ENCODE results near the gene GAS7. TPM values are rescaled to one million over a fixed set of nuclear protein-coding genes. Genes with fewer than 3 reads are reported as not detected.
A peak's percentile ranks its signal among the peaks of the same experiment; 100 is the strongest.

GAS7 gene
- total RNA-seq, 1 donor from 2014 or later, result 2.9 TPM

DNA sequence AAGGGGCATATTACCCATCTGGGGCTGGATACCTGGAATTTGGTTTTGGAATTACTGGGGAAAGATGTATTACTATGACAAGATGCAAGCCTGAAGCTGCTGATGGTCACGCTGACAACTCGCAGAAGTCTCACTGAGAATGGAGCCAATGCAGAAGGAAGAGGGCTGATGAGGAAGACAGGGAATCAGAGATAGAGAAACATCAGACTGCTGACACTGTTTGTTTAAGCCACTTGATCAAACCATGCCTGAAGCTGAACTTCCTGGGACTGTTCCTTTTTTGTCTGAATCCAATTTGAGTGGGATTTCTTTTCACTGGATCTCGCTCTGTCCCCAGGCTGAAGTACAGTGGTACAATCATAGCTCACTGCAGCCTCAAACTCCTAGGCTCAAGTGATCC, 133.9 kb downstream of the GAS7 start:
- Histone ChIP-seq H3K9me3 (ENCODE audit: low read depth) (no peaks in the 10 kb centered on the region), H3K9ac (no peak overlapping the region), H3K36me3 (no peaks in the 10 kb centered on the region), H3K4me2 (no peak overlapping the region), H4K20me1 (ENCODE audit: low read depth) (no peaks in the 10 kb centered on the region), H3K27me3 (no peaks in the 10 kb centered on the region), H2AFZ (replicated peaks) (no peak overlapping the region), H3F3A (ENCODE audit: low read depth) (no peaks in the 10 kb centered on the region), H3K4me1 (peaks cover 10% of the 10 kb centered on the region), H3K4me3 (no peak overlapping the region), H3K79me2 (ENCODE audit: low read depth) (no peaks in the 10 kb centered on the region), H3K27ac (no peak overlapping the region)
- Mint-ChIP-seq H3K4me1 (peaks cover 33% of the 10 kb centered on the region), H3K9me3 (peaks cover 12% of the 10 kb centered on the region), H3K36me3 (peaks cover 2% of the 10 kb centered on the region), H3K27ac (no peak overlapping the region), H3K27me3 (ENCODE audit: insufficient read depth, low read depth) (peaks cover 6% of the 10 kb centered on the region), H3K4me3 (no peak overlapping the region)
- TF ChIP-seq EZH2 (IDR thresholded peaks at IDR 0.05), result no peak
- TF ChIP-seq, protein P1, sequence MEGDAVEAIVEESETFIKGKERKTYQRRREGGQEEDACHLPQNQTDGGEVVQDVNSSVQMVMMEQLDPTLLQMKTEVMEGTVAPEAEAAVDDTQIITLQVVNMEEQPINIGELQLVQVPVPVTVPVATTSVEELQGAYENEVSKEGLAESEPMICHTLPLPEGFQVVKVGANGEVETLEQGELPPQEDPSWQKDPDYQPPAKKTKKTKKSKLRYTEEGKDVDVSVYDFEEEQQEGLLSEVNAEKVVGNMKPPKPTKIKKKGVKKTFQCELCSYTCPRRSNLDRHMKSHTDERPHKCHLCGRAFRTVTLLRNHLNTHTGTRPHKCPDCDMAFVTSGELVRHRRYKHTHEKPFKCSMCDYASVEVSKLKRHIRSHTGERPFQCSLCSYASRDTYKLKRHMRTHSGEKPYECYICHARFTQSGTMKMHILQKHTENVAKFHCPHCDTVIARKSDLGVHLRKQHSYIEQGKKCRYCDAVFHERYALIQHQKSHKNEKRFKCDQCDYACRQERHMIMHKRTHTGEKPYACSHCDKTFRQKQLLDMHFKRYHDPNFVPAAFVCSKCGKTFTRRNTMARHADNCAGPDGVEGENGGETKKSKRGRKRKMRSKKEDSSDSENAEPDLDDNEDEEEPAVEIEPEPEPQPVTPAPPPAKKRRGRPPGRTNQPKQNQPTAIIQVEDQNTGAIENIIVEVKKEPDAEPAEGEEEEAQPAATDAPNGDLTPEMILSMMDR (IDR thresholded peaks at IDR 0.05), result no peak
- TF ChIP-seq EZH2phosphoT487 (IDR thresholded peaks at IDR 0.05), result no peak
- DNase-seq (ENCODE audit: low spot score), result no peak

DNA sequence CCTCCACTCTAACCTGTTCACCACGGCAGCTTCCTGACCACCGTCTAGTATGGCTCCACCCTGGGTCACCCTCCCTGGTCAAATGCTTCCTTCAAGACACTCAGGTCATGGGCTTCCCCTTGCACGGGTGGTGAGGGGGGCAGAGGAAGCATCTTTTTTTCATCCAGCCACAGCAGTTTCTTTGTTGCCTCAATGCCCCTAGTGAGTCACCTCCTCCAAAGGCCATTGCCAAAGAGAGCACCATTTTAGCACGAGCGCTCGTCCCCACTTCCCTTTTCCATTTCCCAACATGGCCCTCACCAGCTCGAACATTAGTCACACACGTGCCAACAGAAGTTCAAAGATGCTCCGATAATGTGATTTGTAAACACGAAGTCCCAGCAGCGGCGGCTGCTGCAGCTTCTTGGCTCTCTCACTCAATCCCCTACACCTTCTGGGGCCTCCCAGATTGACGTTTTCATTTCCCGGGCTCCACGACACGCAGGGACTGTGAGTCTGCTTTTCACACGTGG, 134.6 kb downstream of the GAS7 start:
- H3K9ac ChIP-seq, result no peak overlapping the region
- peak overlapping the region; percentile 13 for H3K27ac Mint-ChIP-seq
- H3K36me3 Mint-ChIP-seq, result peaks cover 2% of the 10 kb centered on the region
- no peaks in the 10 kb centered on the region for H3K36me3 ChIP-seq
- H3K9me3 ChIP-seq (ENCODE audit: low read depth), result no peaks in the 10 kb centered on the region
- TF ChIP-seq EZH2 (IDR thresholded peaks at IDR 0.05) (no peak), EZH2phosphoT487 (IDR thresholded peaks at IDR 0.05) (no peak)
- TF ChIP-seq, protein P1 (IDR thresholded peaks at IDR 0.05), result no peak
- no peak overlapping the region for H3K4me3 Mint-ChIP-seq
- no peak for DNase-seq (ENCODE audit: low spot score)
- H3K27me3 ChIP-seq, result no peaks in the 10 kb centered on the region
- H4K20me1 ChIP-seq (ENCODE audit: low read depth), result no peaks in the 10 kb centered on the region
- no peak overlapping the region for H3K4me3 ChIP-seq
- H3F3A ChIP-seq (ENCODE audit: low read depth), result no peaks in the 10 kb centered on the region
- H2AFZ ChIP-seq (replicated peaks), result no peak overlapping the region
- no peak overlapping the region for H3K4me2 ChIP-seq
- H3K27me3 Mint-ChIP-seq (ENCODE audit: insufficient read depth, low read depth), result peaks cover 6% of the 10 kb centered on the region
- no peaks in the 10 kb centered on the region for H3K79me2 ChIP-seq (ENCODE audit: low read depth)
- H3K9me3 Mint-ChIP-seq, result peaks cover 12% of the 10 kb centered on the region
- peaks cover 36% of the 10 kb centered on the region for H3K4me1 Mint-ChIP-seq
- no peak overlapping the region for H3K27ac ChIP-seq
- H3K4me1 ChIP-seq, result peaks cover 10% of the 10 kb centered on the region

- Histone ChIP-seq H3F3A (ENCODE audit: low read depth) (no peaks in the 10 kb centered on the region), H3K79me2 (ENCODE audit: low read depth) (no peaks in the 10 kb centered on the region), H3K27me3 (no peaks in the 10 kb centered on the region), H3K9me3 (ENCODE audit: low read depth) (no peaks in the 10 kb centered on the region), H3K27ac (no peak overlapping the region), H3K36me3 (no peaks in the 10 kb centered on the region), H3K4me1 (peaks cover 10% of the 10 kb centered on the region), H3K4me3 (no peak overlapping the region), H3K4me2 (no peak overlapping the region), H4K20me1 (ENCODE audit: low read depth) (no peaks in the 10 kb centered on the region), H2AFZ (replicated peaks) (no peak overlapping the region), H3K9ac (no peak overlapping the region)
- H3K27me3 Mint-ChIP-seq (ENCODE audit: insufficient read depth, low read depth), result peaks cover 6% of the 10 kb centered on the region
- no peak for DNase-seq (ENCODE audit: low spot score)
- H3K36me3 Mint-ChIP-seq, result peaks cover 2% of the 10 kb centered on the region
- no peak overlapping the region for H3K4me3 Mint-ChIP-seq
- no peak for TF ChIP-seq EZH2phosphoT487 (IDR thresholded peaks at IDR 0.05)
- no peak for TF ChIP-seq EZH2 (IDR thresholded peaks at IDR 0.05)
- TF ChIP-seq, protein P1 (IDR thresholded peaks at IDR 0.05), result no peak
- H3K9me3 Mint-ChIP-seq, result peaks cover 14% of the 10 kb centered on the region
- peaks cover 39% of the 10 kb centered on the region for H3K4me1 Mint-ChIP-seq
- no peak overlapping the region for H3K27ac Mint-ChIP-seq
Measured at GRCh38 chr17:10062691-10063385, 135.6 kb downstream of the GAS7 start.
